Activated CD8-positive, alpha-beta memory T cell treated with anti-CD3 and anti-CD28 coated beads for 1 hour (primary cell): ENCODE results near the gene ACSBG1.
A peak's percentile ranks its signal among the peaks of the same experiment; 100 is the strongest.
"Not testable (repeated sequence)": the region's sequence is repeated elsewhere in the genome, so short reads cannot be mapped to it uniquely, and the experiment has no call there.

ENCODE experiments used
- DNase-seq, 2 donors: peaks; one replicate each; pipeline ENCODE4 v3.0.0-alpha.2; 2020; ENCODE audit warnings: low read depth in 1 of 2; ENCODE audit errors: extremely low read depth in 1 of 2

ACSBG1 gene

GRCh38 chr15:78170848-78171773, 63.3 kb downstream of the ACSBG1 start:
- no peak for DNase-seq

GRCh38 chr15:78168608-78169007, 65.8 kb downstream of the ACSBG1 start:
- DNase-seq: no peak

DNA sequence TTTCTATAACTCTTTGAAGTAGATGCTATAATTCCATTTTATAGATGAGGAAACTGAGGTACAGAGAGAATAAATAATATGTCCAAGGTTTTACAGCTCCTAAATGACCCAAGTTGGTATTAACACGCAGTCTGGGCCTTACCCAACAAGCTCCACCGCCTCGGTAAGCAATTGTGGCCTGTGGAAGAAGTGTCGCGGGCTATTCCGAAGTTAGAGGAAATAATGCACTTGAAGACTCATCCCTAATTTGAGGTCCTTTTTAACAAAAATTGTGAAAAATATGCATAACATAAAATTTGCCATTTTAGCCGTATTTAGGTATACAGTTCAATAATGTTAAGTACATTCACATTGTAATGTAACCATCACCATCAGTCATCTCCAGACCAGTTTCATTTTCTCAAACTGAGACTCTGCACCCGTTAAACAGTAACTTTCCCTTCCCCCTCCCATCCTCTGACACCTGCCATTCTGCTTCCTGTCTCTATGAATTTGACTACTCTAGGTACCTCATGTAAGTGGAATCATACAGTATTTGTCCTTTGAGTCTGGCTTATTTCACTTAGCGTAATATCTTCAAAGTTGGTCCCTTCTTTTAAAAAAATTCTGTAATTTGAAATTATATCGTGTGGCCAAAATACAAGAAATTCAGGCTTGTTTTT, 67.0 kb downstream of the ACSBG1 start:
- DNase-seq: no peak

DNA sequence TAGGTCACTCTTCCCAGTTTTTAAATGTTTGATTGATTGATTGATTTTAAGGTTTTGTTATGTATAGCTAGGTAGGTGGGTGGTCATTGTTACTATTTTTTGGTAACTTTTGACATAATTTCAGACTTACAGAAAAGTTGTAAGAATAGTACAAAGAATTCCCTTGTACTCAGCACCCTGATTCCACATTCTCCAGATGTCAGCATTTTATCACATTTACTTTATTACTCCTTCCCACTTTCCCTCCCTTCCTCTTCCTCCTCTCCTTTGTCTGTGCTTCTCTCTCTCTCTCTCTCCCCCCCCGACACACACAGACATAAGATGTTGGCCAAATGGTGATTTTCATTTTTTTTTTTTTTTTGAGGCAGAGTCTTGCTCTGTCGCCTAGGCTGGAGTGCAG, 70.4 kb downstream of the ACSBG1 start:
- no peak for DNase-seq

DNA sequence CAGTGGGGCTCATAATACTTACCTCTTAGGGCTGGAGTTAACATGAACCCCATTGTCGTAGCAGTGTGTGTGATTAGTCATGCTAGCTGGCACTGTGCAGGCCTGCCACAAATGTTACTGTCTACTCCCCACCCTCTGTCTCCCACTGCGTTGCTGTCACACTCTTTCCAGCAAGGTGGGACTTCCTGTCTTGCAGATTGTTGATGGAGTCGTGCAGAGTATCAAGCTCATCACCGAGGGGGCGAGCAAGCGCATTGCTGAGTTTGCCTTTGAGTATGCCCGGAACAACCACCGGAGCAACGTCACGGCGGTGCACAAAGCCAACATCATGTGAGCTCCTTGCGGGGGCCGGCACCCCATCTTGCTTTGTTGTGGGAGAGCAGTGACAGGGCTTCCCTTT, 72.3 kb downstream of the ACSBG1 start:
- peak in 1 of 2 donors; percentile 32 for DNase-seq

DNA sequence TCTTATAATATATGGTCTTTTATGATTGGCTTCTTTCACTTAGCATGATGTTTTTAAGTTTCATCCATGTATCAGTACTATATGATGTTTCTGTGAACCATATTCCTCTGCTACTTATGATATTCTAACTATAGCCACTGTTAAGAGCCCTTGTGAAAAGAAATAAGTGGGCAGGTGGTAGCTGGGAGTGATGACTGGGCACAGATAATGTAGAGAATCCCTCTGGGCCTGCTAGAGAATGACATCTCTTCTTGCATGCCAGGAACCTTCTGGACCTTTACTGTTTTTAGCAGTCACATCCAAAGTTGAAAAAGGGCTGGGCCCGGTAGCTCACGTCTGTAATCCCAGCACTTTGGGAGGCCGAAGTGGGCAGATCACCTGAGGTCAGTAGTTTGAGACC, 75.0 kb downstream of the ACSBG1 start:
- DNase-seq: no peak

DNA sequence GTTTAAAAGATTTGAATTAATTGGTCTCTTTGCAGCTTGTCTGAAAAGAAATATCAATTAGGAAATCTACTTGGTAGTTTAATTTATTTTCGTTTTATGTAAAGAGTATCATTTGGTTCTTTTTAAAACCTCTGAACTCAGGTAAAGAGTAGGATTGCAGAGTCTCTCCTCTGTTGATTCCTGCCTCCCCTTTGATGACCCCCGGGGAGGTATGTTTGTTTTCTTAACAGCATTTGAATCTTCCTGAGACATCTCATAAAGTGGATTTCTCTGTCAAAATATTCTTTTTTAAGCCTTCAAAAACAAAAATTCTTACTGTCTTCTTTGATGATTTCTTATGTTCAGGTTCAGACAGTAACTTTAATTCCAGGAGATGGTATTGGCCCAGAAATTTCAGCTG, 77.2 kb downstream of the ACSBG1 start:
- no peak for DNase-seq

DNA sequence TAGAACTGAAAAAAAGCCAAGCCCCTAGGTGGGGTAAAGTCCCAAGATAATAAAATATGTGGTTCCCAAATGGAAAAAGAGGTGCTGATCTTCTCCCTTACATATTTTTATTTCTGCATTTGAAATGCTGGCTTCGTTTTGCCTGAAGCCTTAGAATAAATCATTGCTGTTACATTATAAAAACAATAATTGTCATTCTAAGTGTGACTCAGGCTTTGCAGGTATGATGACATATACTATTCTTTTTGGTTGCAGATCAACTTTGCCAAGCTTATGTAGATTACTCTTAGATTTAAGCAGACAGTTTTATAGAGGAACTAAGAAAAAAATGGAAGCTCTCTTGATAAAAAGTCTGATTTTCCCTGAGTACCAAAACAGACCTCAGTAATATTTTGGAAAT, 77.7 kb downstream of the ACSBG1 start:
- DNase-seq: no peak

DNA sequence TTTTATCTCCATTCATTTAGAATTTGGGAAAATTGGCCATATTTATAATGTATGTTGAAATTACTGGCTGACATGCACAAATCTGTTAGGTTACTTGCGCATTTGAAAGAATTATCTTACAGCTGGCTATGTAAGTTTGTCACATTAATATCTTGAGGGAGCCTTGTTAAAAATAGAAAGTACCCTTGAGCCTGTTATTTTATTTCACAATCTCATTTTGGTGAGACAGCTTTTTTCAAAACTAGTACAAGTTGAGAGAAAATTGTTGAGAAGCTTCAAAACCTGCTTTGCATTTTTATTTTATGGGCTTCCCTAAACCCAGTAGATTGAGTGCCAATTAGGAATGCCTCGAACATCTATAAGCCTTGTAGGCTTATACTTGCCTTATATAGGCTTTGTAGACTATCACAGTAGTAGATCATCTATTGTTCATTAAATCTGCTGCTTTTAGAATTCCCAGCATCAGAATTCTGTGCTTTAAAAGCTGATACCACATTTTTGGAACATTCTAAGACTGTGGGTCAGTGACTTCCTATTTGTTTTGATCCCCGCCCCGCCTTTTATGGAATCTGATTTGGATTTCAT, 78.9 kb downstream of the ACSBG1 start:
- DNase-seq: no peak

GRCh38 chr15:78154955-78155354, 79.4 kb downstream of the ACSBG1 start:
- no peak for DNase-seq

- not testable (repeated sequence) for DNase-seq
Observed at GRCh38 chr15:78151075-78151474, 83.3 kb downstream of the ACSBG1 start.

- DNase-seq: no peak
Observed at GRCh38 chr15:78149805-78150751, 84.3 kb downstream of the ACSBG1 start.

GRCh38 chr15:78149068-78149804, 85.1 kb downstream of the ACSBG1 start, which contains the start of gene IDH3A:
Gene IDH3A, plus strand, starts transcription at chr15:78149362. Its CDS starts 42 bp downstream, at chr15:78149404.
- DNase-seq: peak; percentile 99 to 100

DNA sequence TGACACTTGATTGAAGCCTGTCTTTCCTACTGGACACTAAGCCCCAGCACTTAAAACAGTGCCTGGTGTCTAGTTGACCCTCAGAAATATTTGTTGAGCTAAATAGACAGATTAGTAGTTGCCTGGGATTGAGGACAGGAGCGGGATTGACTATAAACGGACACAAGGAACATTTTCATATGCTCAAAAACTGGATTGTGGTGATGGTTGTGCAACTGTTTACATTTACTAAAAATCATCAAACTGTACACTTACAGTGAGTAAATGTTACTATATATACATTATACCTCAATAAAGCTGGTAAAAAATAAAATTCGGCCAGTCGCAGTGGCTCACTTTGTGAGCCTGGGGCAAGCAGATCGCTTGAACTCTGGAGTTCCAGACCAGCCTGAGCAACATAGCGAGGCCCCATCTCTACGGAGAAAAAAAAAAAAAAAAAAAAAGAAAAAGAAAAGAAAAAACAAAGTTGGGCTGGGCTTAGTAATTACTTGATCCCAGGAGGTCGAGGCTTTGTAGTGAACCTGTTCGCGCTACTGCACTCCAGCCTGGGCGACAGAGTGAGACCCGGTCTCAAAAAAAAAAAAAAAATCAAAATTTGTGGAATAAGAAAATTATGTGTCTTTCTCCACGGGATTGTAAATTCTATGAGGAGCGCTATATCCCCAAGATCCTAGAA, 85.8 kb downstream of the ACSBG1 start:
- DNase-seq: no peak

GRCh38 chr15:78147566-78147965, 86.8 kb downstream of the ACSBG1 start:
- no peak for DNase-seq

DNA sequence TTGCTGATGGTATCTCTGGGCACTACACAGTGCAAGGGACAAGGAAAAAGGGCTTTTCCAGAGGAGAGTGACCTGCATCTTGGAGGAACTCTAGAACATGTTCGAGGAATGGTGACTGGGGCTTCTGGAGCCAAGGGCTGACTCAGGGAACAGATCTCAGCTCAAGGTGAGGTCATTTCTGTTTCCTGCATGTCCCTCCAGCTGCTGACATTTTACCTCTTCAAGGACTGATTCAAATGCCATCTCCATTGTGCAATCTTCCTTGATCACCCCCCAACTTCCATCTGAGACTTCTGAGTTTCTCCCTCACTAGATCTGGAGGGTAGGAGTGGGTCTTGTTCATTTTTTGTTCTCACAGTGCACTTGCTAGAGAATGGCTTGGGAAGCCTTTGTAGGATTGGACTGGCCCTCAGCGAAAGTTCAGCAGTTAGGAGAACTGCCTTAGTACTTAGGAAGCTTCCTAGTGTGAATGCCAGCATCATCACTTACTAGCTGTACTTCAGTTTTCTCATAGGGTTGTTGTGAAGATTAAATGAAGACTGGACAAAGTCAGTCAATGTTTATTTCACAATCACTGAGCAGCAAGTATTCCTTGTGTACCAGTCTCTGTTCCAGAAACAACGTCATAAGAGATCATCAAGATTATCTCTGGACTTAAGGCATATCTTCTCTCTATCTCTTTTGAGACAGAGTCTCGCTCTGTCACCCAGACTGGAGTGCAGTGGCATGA, 87.8 kb downstream of the ACSBG1 start:
- DNase-seq: no peak

GRCh38 chr15:78142332-78142731, 92.0 kb downstream of the ACSBG1 start:
- DNase-seq: no peak

DNA sequence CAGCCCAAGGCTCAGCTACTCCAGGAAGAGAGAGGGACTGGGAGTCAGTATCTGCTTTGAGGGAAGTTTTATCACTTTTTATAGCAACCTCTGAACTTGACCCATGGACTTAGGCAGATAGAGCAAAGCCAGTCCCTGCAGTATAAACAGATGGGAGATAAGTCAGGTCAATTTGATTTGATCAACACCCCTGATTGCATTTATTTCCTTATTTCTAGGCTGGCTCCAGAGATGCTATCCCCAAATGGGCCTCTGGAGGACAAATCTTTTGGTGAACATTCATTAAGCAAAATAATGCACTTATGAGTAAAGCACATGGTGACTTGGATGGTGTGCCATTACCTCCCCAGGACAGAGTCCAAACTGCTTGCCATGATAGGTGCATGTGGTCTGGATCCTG, 94.1 kb downstream of the ACSBG1 start:
- no peak for DNase-seq

GRCh38 chr15:78139578-78139977, 94.8 kb downstream of the ACSBG1 start:
- no peak for DNase-seq
